Stimulated activated CD4-positive, alpha-beta T cell treated with anti-CD3 and anti-CD28 coated beads, Interleukin-15, amount 100 ng/mL, for 24 hours (primary cell): Measurements from ENCODE around the gene EPHA2.

ENCODE experiments used
- DNase-seq: peaks from one replicate; pipeline ENCODE4 v3.0.0-alpha.2; 2020

Gene EPHA2

GRCh38 chr1:16133007-16133961, 22.6 kb downstream of the EPHA2 start:
- DNase-seq: no peak

- DNase-seq: no peak
These were observed 23.5 kb downstream of the EPHA2 start for GRCh38 chr1:16132325-16132785.

GRCh38 chr1:16131636-16132324, 24.1 kb downstream of the EPHA2 start:
- no peak for DNase-seq

GRCh38 chr1:16130827-16131226, 25.0 kb downstream of the EPHA2 start:
- no peak for DNase-seq

- no peak for DNase-seq
These were observed 25.8 kb downstream of the EPHA2 start for GRCh38 chr1:16129921-16130543.

GRCh38 chr1:16129316-16129715, 26.6 kb downstream of the EPHA2 start:
- no peak for DNase-seq

- no peak for DNase-seq
These were observed 27.5 kb downstream of the EPHA2 start for GRCh38 chr1:16128338-16128741.

GRCh38 chr1:16127676-16128337, 28.1 kb downstream of the EPHA2 start:
- no peak for DNase-seq

- no peak for DNase-seq
These were observed 28.9 kb downstream of the EPHA2 start for GRCh38 chr1:16126743-16127515.

- DNase-seq: no peak
These were observed 29.7 kb downstream of the EPHA2 start for GRCh38 chr1:16126160-16126559.

GRCh38 chr1:16125483-16125882, 30.4 kb downstream of the EPHA2 start:
- DNase-seq: no peak

GRCh38 chr1:16125088-16125470, 30.8 kb downstream of the EPHA2 start:
- DNase-seq: no peak

GRCh38 chr1:16124377-16125087, 31.3 kb downstream of the EPHA2 start:
- no peak for DNase-seq

GRCh38 chr1:16122916-16123315, 33.0 kb downstream of the EPHA2 start:
- DNase-seq: peak; percentile 63

- DNase-seq: no peak
These were observed 33.5 kb downstream of the EPHA2 start for GRCh38 chr1:16122350-16122881.

- DNase-seq: no peak
These were observed 34.9 kb downstream of the EPHA2 start for GRCh38 chr1:16120940-16121410.

GRCh38 chr1:16120407-16120806, 35.5 kb downstream of the EPHA2 start:
- DNase-seq: no peak

GRCh38 chr1:16119926-16120325, 35.9 kb downstream of the EPHA2 start:
- DNase-seq: no peak

- no peak for DNase-seq
These were observed 36.4 kb downstream of the EPHA2 start for GRCh38 chr1:16119504-16119903.

- DNase-seq: no peak
These were observed 37.2 kb downstream of the EPHA2 start for GRCh38 chr1:16118706-16119105.

- no peak for DNase-seq
These were observed 37.9 kb downstream of the EPHA2 start for GRCh38 chr1:16117936-16118335.
